Vagina (tissue), 2 donors: ENCODE results near the gene HADHB. TPM values are rescaled to one million over a fixed set of nuclear protein-coding genes. Genes with fewer than 3 reads are reported as not detected.
A peak's percentile ranks its signal among the peaks of the same experiment; 100 is the strongest.
"Not testable (repeated sequence)": the region's sequence is repeated elsewhere in the genome, so short reads cannot be mapped to it uniquely, and the experiment has no call there.

ENCODE experiments used
- DNase-seq, 2 donors: peaks; one replicate each; pipeline ENCODE4 v3.0.0-alpha.2; 2017; ENCODE audit errors: extremely low spot score in 2 of 2
- H3K27ac ChIP-seq: fragments of 200-600 bp; sonication (generic); one replicate; pipeline ENCODE4 v1.5.1; 2019
- H3K27me3 ChIP-seq: fragments of 200-600 bp; sonication (generic); one replicate; pipeline ENCODE4 v1.5.1; 2019
- H3K36me3 ChIP-seq, 2 donors: fragments of 200-600 bp; sonication (generic); one replicate each; pipeline ENCODE4 v1.5.1; 2017 to 2019
- H3K4me1 ChIP-seq: fragments of 200-600 bp; sonication (generic); one replicate; pipeline ENCODE4 v1.5.1; 2019
- H3K4me3 ChIP-seq, 2 donors: fragments of 200-600 bp; sonication (generic); 1 replicate in 1 of 2; 2 replicates in 1 of 2; pipeline ENCODE4 v1.5.1; 2016 to 2019
- H3K9me3 ChIP-seq: fragments of 200-600 bp; sonication (generic); one replicate; pipeline ENCODE4 v1.5.1; 2019
- POLR2A ChIP-seq, 2 donors: fragments of 450-650 bp; IDR thresholded peaks; one replicate each; pipeline ENCODE4 v1.6.1; 2017; ENCODE audit warnings: antibody characterized with exemption in 2 of 2, mild to moderate bottlenecking in 2 of 2, moderate library complexity in 2 of 2
- POLR2AphosphoS5 ChIP-seq, 2 donors: sonication (generic); formaldehyde crosslinking; IDR thresholded peaks; one replicate each; pipeline ENCODE4 v1.9.0; 2017; ENCODE audit warnings: antibody characterized with exemption in 2 of 2, mild to moderate bottlenecking in 2 of 2, low read depth in 1 of 2; ENCODE audit not compliant: insufficient read depth in 1 of 2
- intact Hi-C: fragments of 100-400 bp; cut with DNase I; formaldehyde crosslinking; loops from one replicate; pipeline ENCODE4 v1.15.1; 2023
- total RNA-seq: library from RNA; depleted of rRNA; stranded (reverse); fragments of >200 nt; gene quantifications from one replicate; pipeline ENCODE4 v1.2.3, GENCODE V29; 2016
- TF ChIP-seq, protein P1 (sequence below), 3 experiments: fragments of 450-650 bp in 2 of 3; fragments of 200-600 bp in 1 of 3; sonication (generic) in 1 of 3; IDR thresholded peaks; one replicate each; pipeline ENCODE4 v1.5.1; 2017 to 2019; ENCODE audit warnings: antibody characterized with exemption in 3 of 3, mild to moderate bottlenecking in 2 of 3, moderate library complexity in 2 of 3

HADHB gene
- total RNA-seq, 1 donor from 2014 or later = 127 TPM

DNA sequence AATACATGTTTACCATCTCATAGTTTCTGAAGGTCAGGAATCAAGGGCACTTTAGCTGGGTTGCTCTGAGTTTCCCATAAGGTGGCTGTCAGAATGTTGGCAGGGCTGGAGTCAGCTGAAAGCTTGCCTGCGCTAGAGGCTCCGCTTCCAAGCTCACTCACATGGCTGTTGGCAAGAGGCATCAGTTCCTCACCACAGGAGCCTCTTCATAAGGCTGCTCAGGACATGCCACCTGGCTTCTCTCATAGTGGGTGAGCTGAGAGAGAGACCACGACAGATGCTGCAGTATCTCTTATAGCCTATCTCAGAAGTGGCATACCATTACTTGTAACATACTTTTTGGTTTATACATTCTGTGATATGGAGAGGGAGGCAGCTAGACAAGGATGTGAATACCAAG lies 7.2 kb downstream of the HADHB start:
- intact Hi-C loops = no loop called here
- DNase-seq = no peak
- no peaks in the 10 kb centered on the region for H3K9me3 ChIP-seq
- H3K36me3 ChIP-seq = peaks cover 0 to 4% of the 10 kb centered on the region in 2 donors
- peaks cover 25% of the 10 kb centered on the region for H3K4me1 ChIP-seq
- H3K27ac ChIP-seq = no peak overlapping the region
- no peaks in the 10 kb centered on the region for H3K27me3 ChIP-seq
- no peak overlapping the region for H3K4me3 ChIP-seq
- TF ChIP-seq POLR2AphosphoS5 (IDR thresholded peaks at IDR 0.05; ENCODE audit: insufficient read depth in 1 of 2, low read depth in 1 of 2) (no peak), POLR2A (IDR thresholded peaks at IDR 0.05) (no peak)

DNA sequence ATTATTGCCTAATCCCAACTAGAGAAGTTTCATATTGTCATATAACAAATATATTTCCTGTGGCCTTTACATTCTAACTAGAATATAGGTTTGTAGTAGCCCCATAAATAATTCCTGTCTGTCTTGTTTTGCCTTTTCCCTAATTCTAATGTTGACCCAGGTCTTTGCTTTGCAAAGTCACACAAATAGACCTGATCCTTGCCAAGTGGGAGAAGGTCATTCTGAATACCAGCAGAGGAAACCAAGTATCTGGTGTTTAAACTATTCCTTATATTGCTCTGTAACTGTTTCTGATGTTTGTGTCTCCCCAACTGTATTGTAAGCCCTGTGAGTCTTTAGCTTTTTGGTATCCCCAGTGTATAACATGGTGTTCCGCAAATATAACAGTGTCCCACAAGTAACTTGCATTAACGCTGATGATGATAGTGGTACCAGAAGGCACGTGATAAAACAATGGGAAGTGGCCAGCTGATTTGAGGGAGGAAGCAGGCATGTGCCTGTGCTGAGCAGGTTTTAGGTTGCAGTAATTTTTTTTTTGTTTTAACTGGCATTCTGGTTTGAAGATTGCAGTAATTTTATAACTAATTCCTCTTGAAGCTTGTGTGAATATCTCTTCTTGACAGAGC lies 11.1 kb downstream of the HADHB start:
- H3K27me3 ChIP-seq = no peaks in the 10 kb centered on the region
- no peaks in the 10 kb centered on the region for H3K9me3 ChIP-seq
- TF ChIP-seq POLR2AphosphoS5 (IDR thresholded peaks at IDR 0.05; ENCODE audit: insufficient read depth in 1 of 2, low read depth in 1 of 2) (no peak), POLR2A (IDR thresholded peaks at IDR 0.05) (no peak)
- TF ChIP-seq, protein P1, sequence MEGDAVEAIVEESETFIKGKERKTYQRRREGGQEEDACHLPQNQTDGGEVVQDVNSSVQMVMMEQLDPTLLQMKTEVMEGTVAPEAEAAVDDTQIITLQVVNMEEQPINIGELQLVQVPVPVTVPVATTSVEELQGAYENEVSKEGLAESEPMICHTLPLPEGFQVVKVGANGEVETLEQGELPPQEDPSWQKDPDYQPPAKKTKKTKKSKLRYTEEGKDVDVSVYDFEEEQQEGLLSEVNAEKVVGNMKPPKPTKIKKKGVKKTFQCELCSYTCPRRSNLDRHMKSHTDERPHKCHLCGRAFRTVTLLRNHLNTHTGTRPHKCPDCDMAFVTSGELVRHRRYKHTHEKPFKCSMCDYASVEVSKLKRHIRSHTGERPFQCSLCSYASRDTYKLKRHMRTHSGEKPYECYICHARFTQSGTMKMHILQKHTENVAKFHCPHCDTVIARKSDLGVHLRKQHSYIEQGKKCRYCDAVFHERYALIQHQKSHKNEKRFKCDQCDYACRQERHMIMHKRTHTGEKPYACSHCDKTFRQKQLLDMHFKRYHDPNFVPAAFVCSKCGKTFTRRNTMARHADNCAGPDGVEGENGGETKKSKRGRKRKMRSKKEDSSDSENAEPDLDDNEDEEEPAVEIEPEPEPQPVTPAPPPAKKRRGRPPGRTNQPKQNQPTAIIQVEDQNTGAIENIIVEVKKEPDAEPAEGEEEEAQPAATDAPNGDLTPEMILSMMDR (IDR thresholded peaks at IDR 0.05) = no peak
- peaks cover 15% of the 10 kb centered on the region for H3K4me1 ChIP-seq
- H3K36me3 ChIP-seq = peaks cover 0 to 33% of the 10 kb centered on the region in 2 donors
- H3K27ac ChIP-seq = no peak overlapping the region
- DNase-seq = no peak
- intact Hi-C loops = no loop called here
- no peak overlapping the region for H3K4me3 ChIP-seq

DNA sequence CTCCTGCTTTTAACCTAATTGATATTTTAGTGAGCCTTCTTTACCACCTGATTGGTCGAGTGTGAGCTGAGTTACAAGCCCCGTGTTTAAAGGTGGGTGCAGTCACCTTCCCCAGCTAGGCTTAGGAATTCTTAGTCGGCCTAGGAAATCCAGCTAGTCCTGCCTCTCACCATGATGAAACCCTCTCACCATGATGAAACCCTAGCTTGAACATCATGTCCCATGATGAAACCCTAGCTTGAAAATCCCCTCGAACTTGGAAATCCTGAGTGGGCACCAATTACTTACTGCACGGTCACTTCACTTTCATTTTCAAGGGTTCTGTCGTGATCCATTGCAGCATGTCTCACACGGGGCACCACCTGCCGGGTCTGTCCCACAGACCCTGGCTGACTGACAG lies 14.1 kb downstream of the HADHB start:
- H3K4me1 ChIP-seq, H3K9me3 ChIP-seq, H3K27ac ChIP-seq, H3K4me3 ChIP-seq, H3K27me3 ChIP-seq, intact Hi-C loops, DNase-seq: not testable (repeated sequence)
- peaks cover 0 to 35% of the 10 kb centered on the region in 2 donors for H3K36me3 ChIP-seq

DNA sequence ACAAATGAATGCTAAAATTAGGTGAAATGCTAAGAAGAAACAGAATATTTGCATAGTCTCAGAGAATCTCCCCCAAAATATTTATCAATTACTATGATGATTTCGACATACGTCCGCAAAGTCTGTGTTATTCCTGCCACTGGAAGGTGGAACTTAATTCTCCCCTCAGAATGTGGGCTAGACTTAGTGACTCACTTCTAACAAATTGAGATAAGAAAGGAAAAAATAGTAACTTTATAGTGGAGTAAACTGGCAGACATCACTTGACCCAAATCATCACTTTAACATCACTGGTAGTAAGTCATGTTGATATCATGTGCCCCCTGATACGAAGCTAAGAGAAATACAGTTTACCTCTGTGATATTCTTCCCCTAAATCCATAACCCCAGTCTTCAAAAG lies 23.5 kb downstream of the HADHB start:
- Histone ChIP-seq H3K9me3 (no peaks in the 10 kb centered on the region), H3K27ac (no peak overlapping the region), H3K36me3 (peaks cover 0 to 4% of the 10 kb centered on the region in 2 donors), H3K4me1 (peaks cover 6% of the 10 kb centered on the region), H3K27me3 (no peaks in the 10 kb centered on the region), H3K4me3 (no peak overlapping the region)
- DNase-seq = no peak
- intact Hi-C loops = no loop called here
- TF ChIP-seq, protein P1 (IDR thresholded peaks at IDR 0.05) = no peak
- no peak for TF ChIP-seq POLR2AphosphoS5 (IDR thresholded peaks at IDR 0.05; ENCODE audit: insufficient read depth in 1 of 2, low read depth in 1 of 2)
- no peak for TF ChIP-seq POLR2A (IDR thresholded peaks at IDR 0.05)

DNA sequence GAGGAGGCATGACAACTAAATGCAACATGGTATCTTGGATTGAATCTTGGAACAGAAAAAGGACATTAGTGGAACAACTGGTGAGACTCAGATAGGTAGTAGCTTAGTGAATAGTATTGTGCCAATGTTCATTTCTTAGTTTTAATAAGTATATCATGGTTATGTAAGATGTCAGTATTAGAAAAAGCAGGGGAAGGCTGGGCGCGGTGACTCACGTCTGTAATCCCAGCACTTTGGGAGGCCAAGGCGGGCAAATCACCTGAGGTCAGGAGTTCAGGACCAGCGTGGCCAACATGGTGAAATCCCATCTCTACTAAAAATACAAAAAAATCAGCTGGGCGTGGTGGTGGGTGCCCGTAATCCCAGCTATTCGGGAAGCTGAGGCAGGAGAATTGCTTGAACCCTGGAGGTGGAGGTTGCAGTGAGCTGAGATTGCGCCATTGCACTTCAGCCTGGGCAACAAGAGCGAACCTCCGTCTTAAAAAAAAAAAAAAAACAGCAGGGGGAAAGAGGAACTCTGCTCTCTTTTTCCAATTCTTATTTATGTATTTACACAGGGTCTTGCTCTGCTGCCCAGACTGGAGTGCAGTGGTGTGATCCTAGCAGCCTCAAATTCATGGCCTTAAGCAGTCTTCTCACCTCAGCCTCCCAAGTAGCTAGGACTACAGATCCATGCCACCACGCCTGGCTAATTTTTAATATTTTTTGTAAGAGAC lies 24.1 kb downstream of the HADHB start:
- H3K27me3 ChIP-seq, intact Hi-C loops, H3K36me3 ChIP-seq, H3K27ac ChIP-seq, H3K4me3 ChIP-seq, H3K9me3 ChIP-seq, DNase-seq: not testable (repeated sequence)
- H3K4me1 ChIP-seq = peaks cover 12% of the 10 kb centered on the region

DNA sequence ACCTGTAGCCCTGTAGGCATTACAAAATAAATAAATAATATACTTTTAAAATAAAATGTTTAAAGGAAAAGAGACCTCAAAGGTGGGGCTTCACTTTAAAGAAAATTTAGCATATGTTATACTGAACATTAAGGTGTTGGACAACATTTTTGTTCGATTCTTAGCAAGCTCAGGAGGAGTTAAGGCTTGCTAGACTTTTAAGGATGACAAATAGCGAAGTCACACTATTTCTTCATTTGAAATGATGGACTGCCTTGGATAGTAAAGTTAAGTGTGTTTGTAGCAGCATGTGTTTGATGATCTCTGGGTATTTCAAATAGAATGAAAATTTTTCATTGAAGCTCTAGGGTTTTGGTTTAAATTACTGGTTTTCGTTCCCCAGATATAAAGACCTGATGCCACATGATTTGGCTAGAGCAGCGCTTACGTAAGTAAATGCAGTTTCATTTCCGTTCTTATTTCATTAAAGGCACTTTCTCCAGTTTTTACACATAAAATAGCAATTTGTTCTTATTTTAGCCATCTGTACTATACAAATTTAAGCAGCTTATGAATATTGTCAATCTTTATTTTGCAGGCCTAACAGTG lies 24.9 kb downstream of the HADHB start:
- Histone ChIP-seq H3K27me3 (no peaks in the 10 kb centered on the region), H3K4me3 (no peak overlapping the region), H3K9me3 (no peaks in the 10 kb centered on the region), H3K27ac (no peak overlapping the region), H3K4me1 (peaks cover 20% of the 10 kb centered on the region), H3K36me3 (peaks cover 0 to under 1% of the 10 kb centered on the region in 2 donors)
- no peak for DNase-seq
- TF ChIP-seq POLR2A (IDR thresholded peaks at IDR 0.05) (no peak), POLR2AphosphoS5 (IDR thresholded peaks at IDR 0.05; ENCODE audit: insufficient read depth in 1 of 2, low read depth in 1 of 2) (peak in 1 of 2 donors; percentile 21)
- intact Hi-C loops = no loop called here

DNA sequence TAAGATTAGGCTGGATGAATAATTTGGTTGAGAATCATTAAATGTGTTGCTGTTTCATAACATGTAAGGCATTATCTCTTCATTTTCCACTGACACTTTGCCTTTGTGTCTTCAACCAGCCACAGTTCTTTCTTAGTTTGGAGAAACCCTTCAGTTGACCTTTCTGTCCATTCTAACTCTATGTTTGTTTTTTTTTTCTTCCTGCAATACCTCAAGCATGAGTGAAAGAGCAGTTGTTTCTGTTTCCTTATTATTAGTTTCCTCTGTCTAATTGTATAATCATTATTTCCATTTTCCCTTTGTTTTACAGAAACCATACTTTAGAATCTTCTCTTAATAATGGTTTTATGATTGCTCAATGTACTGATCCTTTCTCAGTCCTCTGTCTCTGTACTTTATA lies 25.6 kb downstream of the HADHB start:
- no peaks in the 10 kb centered on the region for H3K9me3 ChIP-seq
- no peaks in the 10 kb centered on the region for H3K36me3 ChIP-seq
- H3K27ac ChIP-seq = no peak overlapping the region
- no peak for DNase-seq
- H3K27me3 ChIP-seq = no peaks in the 10 kb centered on the region
- H3K4me1 ChIP-seq = peaks cover 27% of the 10 kb centered on the region
- TF ChIP-seq POLR2A (IDR thresholded peaks at IDR 0.05) (no peak), POLR2AphosphoS5 (IDR thresholded peaks at IDR 0.05; ENCODE audit: insufficient read depth in 1 of 2, low read depth in 1 of 2) (no peak)
- TF ChIP-seq, protein P1 (IDR thresholded peaks at IDR 0.05) = no peak
- no peak overlapping the region for H3K4me3 ChIP-seq
- intact Hi-C loops = no loop called here
